ENCODE measurements around the gene CD81. TPM values are rescaled to one million over a fixed set of nuclear protein-coding genes. Genes with fewer than 3 reads are reported as not detected.

CD81 gene
- total and polyA plus RNA-seq, 10 of the 15 experiments (the other 5 are each of a cell fraction or from before 2014, with no cell fraction given) = 2.0 to 145 (median 57.2) TPM

- in situ Hi-C loops (cut with MboI) (no loop called here), intact Hi-C loops (cut with micrococcal nuclease; ENCODE audit: unreplicated experiment) (no loop called here)
- 48% methylated on average over 2 of the region's 2 CpGs for WGBS (ENCODE audit: insufficient coverage, insufficient replicate concordance, low lambda C conversion rate, missing lambda C conversion rate)
- H3K4me2 ChIP-seq (ENCODE audit: control insufficient read depth, insufficient read depth) = no peak overlapping the region
- ChIA-PET POLR2A (no interaction called here), CTCF (interaction anchor here (1.2 kb wide), 1 partner anchor 137 kb away, joined by 3 read pairs; no protein-coding TSS in a partner anchor), SMC1A (ENCODE audit: uncharacterized antibody, unreplicated experiment) (no interaction called here), RAD21 (ENCODE audit: unreplicated experiment) (no interaction called here)
- no peaks in the 10 kb centered on the region for H3K79me2 ChIP-seq (ENCODE audit: control insufficient read depth, insufficient read depth, low read length)
- TF ChIP-seq HDGF (IDR thresholded peaks at IDR 0.05) (no peak), TBL1XR1 (IDR thresholded peaks at IDR 0.05; ENCODE audit: low read depth, low read length) (no peak), RELB (IDR thresholded peaks at IDR 0.05; ENCODE audit: low read depth) (no peak), SPI1 (IDR thresholded peaks at IDR 0.05; ENCODE audit: borderline replicate concordance, insufficient read depth, low read depth, low read length) (no peak)
- H3K27ac ChIP-seq (ENCODE audit: control insufficient read depth, insufficient read depth) = no peak overlapping the region
- no peak for ATAC-seq
- H3K36me3 ChIP-seq (ENCODE audit: control insufficient read depth in 2 of 2, insufficient read depth in 2 of 2, low read length in 1 of 2) = no peaks in the 10 kb centered on the region
- no peak overlapping the region for H2AFZ ChIP-seq (ENCODE audit: control insufficient read depth, low read depth, low read length)
- peaks cover 2 to 7% of the 10 kb centered on the region in 2 experiments; a peak in 3 of 4 replicates for H3K27me3 ChIP-seq (replicated peaks in 1 of 2; ENCODE audit: control insufficient read depth in 2 of 2, insufficient read depth in 2 of 2, low read length in 1 of 2)
- H3K4me1 ChIP-seq (ENCODE audit: control insufficient read depth, insufficient read depth, low read length) = no peaks in the 10 kb centered on the region
- no peak overlapping the region for H3K4me3 ChIP-seq
- no peak overlapping the region for H3K9ac ChIP-seq (ENCODE audit: control insufficient read depth, insufficient read depth, low read length)
- no peak for DNase-seq (ENCODE audit: low read depth, low spot score)
- H4K20me1 ChIP-seq (ENCODE audit: control insufficient read depth, insufficient read depth) = no peaks in the 10 kb centered on the region
- BruUV-seq (replicated peaks) = no TSS peak
- no peak for FAIRE-seq
- H3K9me3 ChIP-seq (replicated peaks; ENCODE audit: control insufficient read depth, insufficient read depth, low read length) = no peaks in the 10 kb centered on the region
These were observed 65.5 kb downstream of the CD81 start for GRCh38 chr11:2442589-2442988.

DNA sequence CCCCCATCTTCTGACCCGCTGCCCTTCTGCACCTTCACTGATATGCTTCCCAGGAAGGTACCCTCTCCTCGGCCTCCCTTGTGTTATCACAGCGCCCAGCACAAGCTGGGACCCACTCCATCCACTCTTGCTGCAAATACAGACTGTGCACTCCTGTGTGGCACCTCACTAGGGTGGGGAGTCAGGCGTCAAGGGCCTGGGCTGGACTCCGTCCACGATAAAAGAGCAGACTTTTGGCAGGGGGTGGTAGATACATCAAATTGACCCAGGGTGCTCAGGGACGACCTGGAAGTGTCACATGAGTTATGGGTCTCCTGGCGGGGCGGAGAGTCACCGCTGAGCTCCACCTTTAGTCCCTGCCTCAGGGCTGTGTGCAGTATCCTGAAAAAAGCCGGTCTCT is 66.3 kb downstream of the CD81 start:
- intact Hi-C loops (cut with micrococcal nuclease; ENCODE audit: unreplicated experiment) (no loop called here), in situ Hi-C loops (cut with MboI) (no loop called here)
- H3K27me3 ChIP-seq (replicated peaks in 1 of 2; ENCODE audit: control insufficient read depth in 2 of 2, insufficient read depth in 2 of 2, low read length in 1 of 2) = peaks cover 2 to 7% of the 10 kb centered on the region in 2 experiments; a peak in 3 of 4 replicates
- no TSS peak for BruUV-seq (replicated peaks)
- no peak overlapping the region for H3K9ac ChIP-seq (ENCODE audit: control insufficient read depth, insufficient read depth, low read length)
- CTCF ChIA-PET = interaction anchor here (1.2 kb wide), 1 partner anchor 138 kb away, joined by 3 read pairs; no protein-coding TSS in a partner anchor
- H3K4me1 ChIP-seq (ENCODE audit: control insufficient read depth, insufficient read depth, low read length) = no peaks in the 10 kb centered on the region
- POLR2A ChIA-PET = no interaction called here
- no peaks in the 10 kb centered on the region for H4K20me1 ChIP-seq (ENCODE audit: control insufficient read depth, insufficient read depth)
- H3K9me3 ChIP-seq (replicated peaks; ENCODE audit: control insufficient read depth, insufficient read depth, low read length) = no peaks in the 10 kb centered on the region
- RAD21 ChIA-PET (ENCODE audit: unreplicated experiment) = no interaction called here
- H2AFZ ChIP-seq (ENCODE audit: control insufficient read depth, low read depth, low read length) = no peak overlapping the region
- SMC1A ChIA-PET (ENCODE audit: uncharacterized antibody, unreplicated experiment) = no interaction called here
- FAIRE-seq (no peak), DNase-seq (ENCODE audit: low read depth, low spot score) (no peak), ATAC-seq (no peak)
- no peak overlapping the region for H3K4me2 ChIP-seq (ENCODE audit: control insufficient read depth, insufficient read depth)
- no peak overlapping the region for H3K27ac ChIP-seq (ENCODE audit: control insufficient read depth, insufficient read depth)
- no peak overlapping the region for H3K4me3 ChIP-seq
- H3K79me2 ChIP-seq (ENCODE audit: control insufficient read depth, insufficient read depth, low read length) = no peaks in the 10 kb centered on the region
- 76% methylated on average over 11 of the region's 11 CpGs for WGBS (ENCODE audit: insufficient coverage, insufficient replicate concordance, low lambda C conversion rate, missing lambda C conversion rate)
- H3K36me3 ChIP-seq (ENCODE audit: control insufficient read depth in 2 of 2, insufficient read depth in 2 of 2, low read length in 1 of 2) = no peaks in the 10 kb centered on the region
- TF ChIP-seq BMI1 (IDR thresholded peaks at IDR 0.05; ENCODE audit: borderline replicate concordance) (no peak), BCLAF1 (IDR thresholded peaks at IDR 0.05) (no peak), SRF (IDR thresholded peaks at IDR 0.05; ENCODE audit: low read depth in 2 of 2, low read length in 2 of 2) (no peak), EGR1 (IDR thresholded peaks at IDR 0.05; ENCODE audit: borderline replicate concordance in 1 of 2, low read depth in 2 of 2, low read length in 2 of 2) (no peak), IRF4 (IDR thresholded peaks at IDR 0.05; ENCODE audit: low read depth, low read length) (no peak), TBL1XR1 (IDR thresholded peaks at IDR 0.05; ENCODE audit: low read depth, low read length) (no peak), DPF2 (IDR thresholded peaks at IDR 0.05) (no peak), CHD2 (IDR thresholded peaks at IDR 0.05; ENCODE audit: borderline replicate concordance, low read depth, low read length) (no peak)

Data from GM12878 (cell line).